Endothelial cell of umbilical vein (primary cell): ENCODE results near the gene NRM. TPM values are rescaled to one million over a fixed set of nuclear protein-coding genes. Genes with fewer than 3 reads are reported as not detected.

Experiments used
- BruUV-seq: library from RNA; stranded (reverse); fragments of 400-500 nt; replicated peaks from 2 replicates; lab custom pipeline; 2021; lab: Mats Ljungman, UMichigan
- CTCF ChIA-PET: fragments of 300-600, 350-600 bp; sonication (Branson Sonifier 250); formaldehyde crosslinking; loops from one replicate; lab custom pipeline; 2021; ENCODE audit warnings: antibody characterized with exemption, inconsistent platforms; lab: Charles Lee
- POLR2A ChIA-PET: fragments of 300-600, 350-600 bp; sonication (Branson Sonifier 250); formaldehyde crosslinking; loops from one replicate; lab custom pipeline; 2021; ENCODE audit warnings: antibody characterized with exemption, inconsistent platforms; lab: Charles Lee
- DNase-seq: peaks from one replicate; pipeline ENCODE4 v3.0.0-alpha.2; 2011; ENCODE audit warnings: low read depth, low spot score
- FAIRE-seq: peaks from 2 replicates; lab custom pipeline; 2011; peaks lifted over from hg19 to GRCh38; lab: Jason Lieb, UNC
- H2AFZ ChIP-seq: 2 replicates; pipeline ENCODE4 v1.6.0; 2012; ENCODE audit warnings: low read depth, low read length, control low read depth, inconsistent platforms
- H3K27ac ChIP-seq: 2 replicates; pipeline ENCODE4 v1.5.1; 2011; ENCODE audit warnings: low read depth, mild to moderate bottlenecking, control low read depth, low read length, moderate library complexity; ENCODE audit not compliant: insufficient read depth
- H3K27me3 ChIP-seq, 2 experiments: 2 replicates each; pipeline versions ENCODE4 v1.6.0 to v1.6.1; 2011; ENCODE audit warnings: low read length in 2 of 2, mixed read lengths in 1 of 2; ENCODE audit not compliant: control insufficient read depth in 2 of 2, insufficient read depth in 2 of 2
- H3K36me3 ChIP-seq, 2 experiments: 2 replicates in 1 of 2; 3 replicates in 1 of 2; pipeline ENCODE4 v1.5.1; 2011; ENCODE audit warnings: low read length in 2 of 2, mild to moderate bottlenecking in 1 of 2, moderate library complexity in 1 of 2; ENCODE audit not compliant: control insufficient read depth in 2 of 2, insufficient read depth in 2 of 2; ENCODE audit errors: extremely low read depth in 1 of 2
- H3K4me1 ChIP-seq: 3 replicates; pipeline ENCODE4 v1.5.1; 2011; ENCODE audit warnings: mild to moderate bottlenecking, low read length; ENCODE audit not compliant: control insufficient read depth, insufficient read depth; ENCODE audit errors: extremely low read depth
- H3K4me2 ChIP-seq: 2 replicates; pipeline ENCODE4 v1.6.1; 2011; ENCODE audit warnings: low read length, control low read depth, mixed read lengths; ENCODE audit not compliant: insufficient read depth
- H3K4me3 ChIP-seq, 3 experiments: fragments of 200-600 bp in 1 of 3; sonication (generic), shearing (Covaris generic) in 1 of 3; replicated peaks in 1 of 3; 2 replicates each; pipeline ENCODE4 v1.5.1; 2011 to 2016; ENCODE audit warnings: control low read depth in 3 of 3, low read length in 3 of 3, mild to moderate bottlenecking in 2 of 3, inconsistent platforms in 1 of 3, low read depth in 1 of 3, moderate library complexity in 1 of 3; ENCODE audit not compliant: insufficient read depth in 1 of 3
- H3K79me2 ChIP-seq: 2 replicates; pipeline ENCODE4 v1.6.0; 2012; ENCODE audit warnings: low read length, inconsistent platforms; ENCODE audit not compliant: control insufficient read depth, insufficient read depth
- H3K9ac ChIP-seq: replicated peaks from 2 replicates; pipeline ENCODE3; 2011; ENCODE audit warnings: low read length, control low read depth; ENCODE audit not compliant: insufficient read depth; ENCODE audit errors: extremely low read depth
- H3K9me1 ChIP-seq: replicated peaks from 3 replicates; pipeline ENCODE4 v1.6.0; 2011; ENCODE audit warnings: mild to moderate bottlenecking, low read length; ENCODE audit not compliant: control insufficient read depth, insufficient read depth; ENCODE audit errors: extremely low read depth
- H3K9me3 ChIP-seq: replicated peaks from 2 replicates; pipeline ENCODE4 v1.5.1; 2012; ENCODE audit warnings: low read length, inconsistent platforms; ENCODE audit not compliant: control insufficient read depth, insufficient read depth
- H4K20me1 ChIP-seq: replicated peaks from 2 replicates; pipeline ENCODE3; 2011; ENCODE audit warnings: mild to moderate bottlenecking, low read length; ENCODE audit not compliant: control insufficient read depth, insufficient read depth; ENCODE audit errors: extremely low read depth
- EZH2 ChIP-seq: IDR thresholded peaks from 2 replicates; pipeline ENCODE4 v1.6.1; 2012; ENCODE audit warnings: borderline replicate concordance, low read depth, mild to moderate bottlenecking, moderate library complexity, low read length, inconsistent platforms; ENCODE audit not compliant: severe bottlenecking
- FOS ChIP-seq: IDR thresholded peaks from 2 replicates; pipeline ENCODE4 v1.6.1; 2011; ENCODE audit warnings: mild to moderate bottlenecking, low read length, moderate library complexity, borderline replicate concordance; ENCODE audit not compliant: insufficient read depth
- GATA2 ChIP-seq: IDR thresholded peaks from 2 replicates; pipeline ENCODE4 v1.7.0; 2011; ENCODE audit warnings: low read depth, mild to moderate bottlenecking, moderate library complexity, mixed read lengths, low read length; ENCODE audit not compliant: insufficient read length, insufficient read depth
- JUN ChIP-seq: IDR thresholded peaks from 2 replicates; pipeline ENCODE4 v1.6.1; 2011; ENCODE audit warnings: borderline replicate concordance, low read depth; ENCODE audit not compliant: insufficient read length, insufficient read depth
- MYC ChIP-seq: IDR thresholded peaks from one replicate; pipeline ENCODE4 v1.6.1; 2011; ENCODE audit warnings: mild to moderate bottlenecking, low read depth, low read length
- POLR2A ChIP-seq: IDR thresholded peaks from 2 replicates; pipeline ENCODE4 v1.6.1; 2012; ENCODE audit warnings: low read depth, mild to moderate bottlenecking, control low read depth, low read length
- POLR2AphosphoS5 ChIP-seq: IDR thresholded peaks from 2 replicates; pipeline ENCODE4 v1.6.1; 2012; ENCODE audit warnings: low read depth, mild to moderate bottlenecking, control low read depth, low read length, moderate library complexity; ENCODE audit not compliant: insufficient read depth
- dilution Hi-C: fragments of 300-500 bp; cut with MboI; formaldehyde crosslinking; loops from one replicate; pipeline ENCODE4 v1.15.0; 2019; ENCODE audit warnings: low sequenced_read_pairs; ENCODE audit not compliant: extremely low pct_ligation_motif_present
- intact Hi-C: fragments of 100-400 bp; cut with micrococcal nuclease; formaldehyde crosslinking; loops from one replicate; pipeline ENCODE4 v1.10.0; 2022
- polyA plus RNA-seq, 4 experiments: library from polyadenylated mRNA; depleted of rRNA in 3 of 4; stranded (reverse) in 3 of 4; unstranded in 1 of 4; fragments of >200 nt; gene quantifications; 2 replicates each; pipeline versions ENCODE4 v1.2.1 to v1.2.3, GENCODE V29; 2011 to 2012; ENCODE audit warnings: missing spikeins in 1 of 4
- small RNA-seq: library from RNA; depleted of rRNA; stranded (forward); fragments of <200 nt; gene quantifications from one replicate; pipeline ENCODE3, GENCODE V24; 2012; ENCODE audit warnings: low replicate concordance, low read depth; ENCODE audit not compliant: insufficient read depth, insufficient read length
- total RNA-seq: library from RNA; stranded (reverse); gene quantifications from 2 replicates; pipeline ENCODE4 v1.2.3, GENCODE V29; 2021
- TF ChIP-seq, protein P1 (sequence below): IDR thresholded peaks from 2 replicates; pipeline ENCODE4 v1.6.1; 2011; ENCODE audit not compliant: insufficient read depth, insufficient read length
- TF ChIP-seq, protein P2 (sequence below), 2 donors: IDR thresholded peaks; 1 replicate in 1 of 2; 2 replicates in 1 of 2; pipeline ENCODE4 v1.5.1; 2011; ENCODE audit warnings: low read length in 2 of 2, mild to moderate bottlenecking in 2 of 2, moderate library complexity in 2 of 2, control low read depth in 1 of 2, inconsistent platforms in 1 of 2, low read depth in 1 of 2; ENCODE audit not compliant: insufficient read depth in 1 of 2; ENCODE audit errors: extremely low read depth in 1 of 2

NRM gene
- total and polyA plus RNA-seq, 2 donors (not counting 3 experiments of a cell fraction or from before 2014, with no cell fraction given), result 32.2 to 33.8 TPM

DNA sequence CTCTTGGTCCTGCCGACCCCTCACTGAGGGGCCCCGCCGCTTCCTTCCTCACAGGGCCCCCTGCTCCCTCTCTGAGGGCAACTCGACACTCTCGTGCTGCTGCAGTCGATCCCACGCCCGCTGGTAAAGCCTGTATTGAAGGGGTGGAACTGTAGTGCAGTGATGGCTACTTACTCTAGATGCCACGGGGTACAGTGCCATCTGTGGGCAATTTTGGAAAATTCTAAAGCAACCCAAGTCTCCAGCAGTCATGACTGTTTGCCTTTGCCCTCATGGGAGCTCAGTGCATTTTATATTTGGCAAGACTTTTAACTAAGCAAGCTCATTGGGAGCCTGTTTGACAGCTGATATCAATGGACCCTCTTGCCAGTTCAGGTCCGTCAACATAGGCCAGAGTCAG is 50.3 kb downstream of the NRM start:
- Histone ChIP-seq H3K4me1 (no peaks in the 10 kb centered on the region), H3K4me3 (no peak overlapping the region), H3K79me2 (no peaks in the 10 kb centered on the region), H3K9ac (no peak overlapping the region), H2AFZ (no peak overlapping the region), H3K27ac (no peak overlapping the region), H3K36me3 (peaks cover 0 to 15% of the 10 kb centered on the region in 2 experiments), H3K9me1 (no peaks in the 10 kb centered on the region), H3K27me3 (no peaks in the 10 kb centered on the region), H3K9me3 (no peaks in the 10 kb centered on the region), H3K4me2 (no peak overlapping the region), H4K20me1 (no peaks in the 10 kb centered on the region)
- TF ChIP-seq, protein P1, sequence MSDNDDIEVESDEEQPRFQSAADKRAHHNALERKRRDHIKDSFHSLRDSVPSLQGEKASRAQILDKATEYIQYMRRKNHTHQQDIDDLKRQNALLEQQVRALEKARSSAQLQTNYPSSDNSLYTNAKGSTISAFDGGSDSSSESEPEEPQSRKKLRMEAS, result no peak
- TF ChIP-seq, protein P2, sequence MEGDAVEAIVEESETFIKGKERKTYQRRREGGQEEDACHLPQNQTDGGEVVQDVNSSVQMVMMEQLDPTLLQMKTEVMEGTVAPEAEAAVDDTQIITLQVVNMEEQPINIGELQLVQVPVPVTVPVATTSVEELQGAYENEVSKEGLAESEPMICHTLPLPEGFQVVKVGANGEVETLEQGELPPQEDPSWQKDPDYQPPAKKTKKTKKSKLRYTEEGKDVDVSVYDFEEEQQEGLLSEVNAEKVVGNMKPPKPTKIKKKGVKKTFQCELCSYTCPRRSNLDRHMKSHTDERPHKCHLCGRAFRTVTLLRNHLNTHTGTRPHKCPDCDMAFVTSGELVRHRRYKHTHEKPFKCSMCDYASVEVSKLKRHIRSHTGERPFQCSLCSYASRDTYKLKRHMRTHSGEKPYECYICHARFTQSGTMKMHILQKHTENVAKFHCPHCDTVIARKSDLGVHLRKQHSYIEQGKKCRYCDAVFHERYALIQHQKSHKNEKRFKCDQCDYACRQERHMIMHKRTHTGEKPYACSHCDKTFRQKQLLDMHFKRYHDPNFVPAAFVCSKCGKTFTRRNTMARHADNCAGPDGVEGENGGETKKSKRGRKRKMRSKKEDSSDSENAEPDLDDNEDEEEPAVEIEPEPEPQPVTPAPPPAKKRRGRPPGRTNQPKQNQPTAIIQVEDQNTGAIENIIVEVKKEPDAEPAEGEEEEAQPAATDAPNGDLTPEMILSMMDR (IDR thresholded peaks at IDR 0.05; ENCODE audit: extremely low read depth in 1 of 2, insufficient read depth in 1 of 2, low read depth in 1 of 2, low read length in 2 of 2), result no peak
- TF ChIP-seq MYC (no peak), GATA2 (no peak), FOS (no peak), POLR2AphosphoS5 (no peak), POLR2A (no peak), JUN (no peak), EZH2 (no peak)
- DNase-seq (no peak), FAIRE-seq (no peak)
- dilution Hi-C loops (no loop called here), intact Hi-C loops (no loop called here)
- BruUV-seq, result no TSS peak
- CTCF ChIA-PET, result interaction anchor here (0.9 to 1.6 kb wide), 2 partner anchors 90 to 447 kb away, joined by 3 to 8 read pairs; no protein-coding TSS in a partner anchor
- POLR2A ChIA-PET, result no interaction called here

Small RNA genes lying within 50 kb of the gene (small RNA-seq; reads per million reads assigned to genes)
- gene RF00019, result not detected

Other genes with a start within 250 kb of the NRM start
- 249 and 271 TPM in 2 replicates for gene HLA-E, start 201.5 kb downstream of the NRM start, total RNA-seq
- gene HLA-E, start 201.5 kb downstream of the NRM start, polyA plus RNA-seq, result 277 and 298 TPM in 2 replicates
- 87.3 and 103 TPM in 2 replicates for gene GNL1, start 134.5 kb downstream of the NRM start, total RNA-seq
- 58.4 and 63.1 TPM in 2 replicates for gene GNL1, start 134.5 kb downstream of the NRM start, polyA plus RNA-seq
- gene PRR3, start 133.7 kb downstream of the NRM start, total RNA-seq, result 10.6 and 12.0 TPM in 2 replicates
- 22.3 and 23.3 TPM in 2 replicates for gene PRR3, start 133.7 kb downstream of the NRM start, polyA plus RNA-seq
- gene ABCF1, start 119.5 kb downstream of the NRM start, total RNA-seq, result 55.8 and 60.3 TPM in 2 replicates
- 29.0 and 34.0 TPM in 2 replicates for gene ABCF1, start 119.5 kb downstream of the NRM start, polyA plus RNA-seq
- 75.1 and 88.3 TPM in 2 replicates for gene PPP1R10, start 73.7 kb downstream of the NRM start, total RNA-seq
- gene PPP1R10, start 73.7 kb downstream of the NRM start, polyA plus RNA-seq, result 19.2 and 20.3 TPM in 2 replicates
- 32.6 and 33.7 TPM in 2 replicates for gene MRPS18B, start 73.1 kb downstream of the NRM start, total RNA-seq
- gene MRPS18B, start 73.1 kb downstream of the NRM start, polyA plus RNA-seq, result 47.3 and 49.1 TPM in 2 replicates
- 18.4 and 20.2 TPM in 2 replicates for gene ATAT1, start 64.1 kb downstream of the NRM start, total RNA-seq
- 17.4 and 19.4 TPM in 2 replicates for gene ATAT1, start 64.1 kb downstream of the NRM start, polyA plus RNA-seq
- gene C6orf136, start 43.9 kb downstream of the NRM start, total RNA-seq, result 18.5 and 21.0 TPM in 2 replicates
- 19.1 and 20.2 TPM in 2 replicates for gene C6orf136, start 43.9 kb downstream of the NRM start, polyA plus RNA-seq
- 36.3 and 38.2 TPM in 2 replicates for gene DHX16, start 18.0 kb downstream of the NRM start, total RNA-seq
- 62.3 and 66.5 TPM in 2 replicates for gene DHX16, start 18.0 kb downstream of the NRM start, polyA plus RNA-seq
- gene PPP1R18, start 4.3 kb downstream of the NRM start, total RNA-seq, result 129 and 136 TPM in 2 replicates
- gene PPP1R18, start 4.3 kb downstream of the NRM start, polyA plus RNA-seq, result 167 and 173 TPM in 2 replicates
- gene MDC1, start 26.3 kb upstream of the NRM start, total RNA-seq, result 42.3 and 43.6 TPM in 2 replicates
- 15.6 and 16.8 TPM in 2 replicates for gene MDC1, start 26.3 kb upstream of the NRM start, polyA plus RNA-seq
- gene TUBB, start 29.4 kb upstream of the NRM start, total RNA-seq, result 1,243 and 1,276 TPM in 2 replicates
- 1,408 and 1,437 TPM in 2 replicates for gene TUBB, start 29.4 kb upstream of the NRM start, polyA plus RNA-seq
- gene FLOT1, start 51.7 kb upstream of the NRM start, total RNA-seq, result 141 and 145 TPM in 2 replicates
- gene FLOT1, start 51.7 kb upstream of the NRM start, polyA plus RNA-seq, result 146 and 154 TPM in 2 replicates
- gene IER3, start 53.6 kb upstream of the NRM start, total RNA-seq, result 163 and 170 TPM in 2 replicates
- gene IER3, start 53.6 kb upstream of the NRM start, polyA plus RNA-seq, result 344 and 468 TPM in 2 replicates
- gene DDR1, start 193.5 kb upstream of the NRM start, total RNA-seq, result 17.7 and 22.9 TPM in 2 replicates
- gene DDR1, start 193.5 kb upstream of the NRM start, polyA plus RNA-seq, result 8.8 and 10.6 TPM in 2 replicates
- gene GTF2H4, start 217.2 kb upstream of the NRM start, total RNA-seq, result 51.0 and 52.6 TPM in 2 replicates
- 40.5 and 40.8 TPM in 2 replicates for gene GTF2H4, start 217.2 kb upstream of the NRM start, polyA plus RNA-seq
- gene VARS2, start 223.3 kb upstream of the NRM start, total RNA-seq, result 32.5 and 34.3 TPM in 2 replicates
- gene VARS2, start 223.3 kb upstream of the NRM start, polyA plus RNA-seq, result 17.8 TPM in 2 replicates
- gene SFTA2, start 241.2 kb upstream of the NRM start, total RNA-seq, result not detected in 2 replicates
- gene SFTA2, start 241.2 kb upstream of the NRM start, polyA plus RNA-seq, result not detected in 2 replicates
- not detected in 2 replicates for gene MUCL3, start 250.0 kb upstream of the NRM start, total RNA-seq
- not detected in 2 replicates for gene MUCL3, start 250.0 kb upstream of the NRM start, polyA plus RNA-seq